Measurements from ENCODE around the gene CLEC2D.
A peak's percentile ranks its signal among the peaks of the same experiment; 100 is the strongest.

Gene CLEC2D

GRCh38 chr12:9649532-9649940 is 20.0 kb upstream of the CLEC2D start:
- H3K36me3 ChIP-seq (ENCODE audit: control insufficient read depth, low read length) = peaks cover 57% of the 10 kb centered on the region
- H3K27ac ChIP-seq (ENCODE audit: low read depth, low read length) = peak overlapping the region; percentile 99
- peaks cover 53% of the 10 kb centered on the region for H3K79me2 ChIP-seq (ENCODE audit: control insufficient read depth, low read length)
- TF ChIP-seq CTCF (IDR thresholded peaks at IDR 0.05; ENCODE audit: low read depth, low read length, poor library complexity, severe bottlenecking) = no peak
- TF ChIP-seq EZH2phosphoT487 (IDR thresholded peaks at IDR 0.05; ENCODE audit: borderline replicate concordance, low read length) = no peak
- no peaks in the 10 kb centered on the region for H3K9me2 ChIP-seq (replicated peaks; ENCODE audit: control insufficient read depth, low read length)
- no peaks in the 10 kb centered on the region for H3K27me3 ChIP-seq (ENCODE audit: control insufficient read depth, low read length)
- peak overlapping the region; percentile 88 for H3K4me2 ChIP-seq (ENCODE audit: low read length)
- H3K9me3 ChIP-seq (ENCODE audit: control insufficient read depth, insufficient read depth, low read length) = peaks cover 14% of the 10 kb centered on the region
- peak overlapping the region; percentile 79 for H3K4me3 ChIP-seq (ENCODE audit: low read length)
- H3F3A ChIP-seq (ENCODE audit: control insufficient read depth, insufficient read depth) = peaks cover 46% of the 10 kb centered on the region
- H3K4me1 ChIP-seq (ENCODE audit: control insufficient read depth, low read length) = peaks cover 60% of the 10 kb centered on the region
- no peaks in the 10 kb centered on the region for H4K20me1 ChIP-seq (ENCODE audit: control insufficient read depth, insufficient read depth, low read depth, low read length)

- no peaks in the 10 kb centered on the region for H4K20me1 ChIP-seq (ENCODE audit: control insufficient read depth, insufficient read depth, low read depth, low read length)
- TF ChIP-seq CTCF (IDR thresholded peaks at IDR 0.05; ENCODE audit: low read depth, low read length, poor library complexity, severe bottlenecking) (no peak), EZH2phosphoT487 (IDR thresholded peaks at IDR 0.05; ENCODE audit: borderline replicate concordance, low read length) (no peak)
- H3K27ac ChIP-seq (ENCODE audit: low read depth, low read length) = peak overlapping the region; percentile 99
- H3K79me2 ChIP-seq (ENCODE audit: control insufficient read depth, low read length) = peaks cover 53% of the 10 kb centered on the region
- peaks cover 46% of the 10 kb centered on the region for H3F3A ChIP-seq (ENCODE audit: control insufficient read depth, insufficient read depth)
- H3K36me3 ChIP-seq (ENCODE audit: control insufficient read depth, low read length) = peaks cover 63% of the 10 kb centered on the region
- no peaks in the 10 kb centered on the region for H3K27me3 ChIP-seq (ENCODE audit: control insufficient read depth, low read length)
- H3K4me3 ChIP-seq (ENCODE audit: low read length) = peak overlapping the region; percentile 79
- no peaks in the 10 kb centered on the region for H3K9me2 ChIP-seq (replicated peaks; ENCODE audit: control insufficient read depth, low read length)
- peak overlapping the region; percentile 88 for H3K4me2 ChIP-seq (ENCODE audit: low read length)
- peaks cover 66% of the 10 kb centered on the region for H3K4me1 ChIP-seq (ENCODE audit: control insufficient read depth, low read length)
- peaks cover 8% of the 10 kb centered on the region for H3K9me3 ChIP-seq (ENCODE audit: control insufficient read depth, insufficient read depth, low read length)
Observed at GRCh38 chr12:9650151-9650576, 19.3 kb upstream of the CLEC2D start.

GRCh38 chr12:9651265-9651729 is 18.2 kb upstream of the CLEC2D start:
- TF ChIP-seq CTCF (IDR thresholded peaks at IDR 0.05; ENCODE audit: low read depth, low read length, poor library complexity, severe bottlenecking) (no peak), EZH2phosphoT487 (IDR thresholded peaks at IDR 0.05; ENCODE audit: borderline replicate concordance, low read length) (no peak)
- peak overlapping the region; percentile 99 for H3K27ac ChIP-seq (ENCODE audit: low read depth, low read length)
- H3K79me2 ChIP-seq (ENCODE audit: control insufficient read depth, low read length) = peaks cover 53% of the 10 kb centered on the region
- H3K9me2 ChIP-seq (replicated peaks; ENCODE audit: control insufficient read depth, low read length) = no peaks in the 10 kb centered on the region
- H3K36me3 ChIP-seq (ENCODE audit: control insufficient read depth, low read length) = peaks cover 75% of the 10 kb centered on the region
- peaks cover 3% of the 10 kb centered on the region; the same call in 1 of the 2 replicates for H3K9me3 ChIP-seq (ENCODE audit: control insufficient read depth, insufficient read depth, low read length)
- no peaks in the 10 kb centered on the region for H4K20me1 ChIP-seq (ENCODE audit: control insufficient read depth, insufficient read depth, low read depth, low read length)
- H3F3A ChIP-seq (ENCODE audit: control insufficient read depth, insufficient read depth) = peaks cover 42% of the 10 kb centered on the region
- peak overlapping the region; percentile 79 for H3K4me3 ChIP-seq (ENCODE audit: low read length)
- H3K4me2 ChIP-seq (ENCODE audit: low read length) = peak overlapping the region; percentile 88
- no peaks in the 10 kb centered on the region for H3K27me3 ChIP-seq (ENCODE audit: control insufficient read depth, low read length)
- H3K4me1 ChIP-seq (ENCODE audit: control insufficient read depth, low read length) = peaks cover 60% of the 10 kb centered on the region

Measured in DOHH2 (cell line).